HG03342 (cell line): ENCODE measurements around the gene DLX3.

ENCODE experiments used
- ATAC-seq: cut with Tn5 transposase; IDR thresholded peaks from one replicate; pipeline ENCODE4 v1.9.1; 2021; ENCODE audit warnings: mild to moderate bottlenecking, moderate library complexity; ENCODE audit not compliant: unreplicated experiment

Gene DLX3

DNA sequence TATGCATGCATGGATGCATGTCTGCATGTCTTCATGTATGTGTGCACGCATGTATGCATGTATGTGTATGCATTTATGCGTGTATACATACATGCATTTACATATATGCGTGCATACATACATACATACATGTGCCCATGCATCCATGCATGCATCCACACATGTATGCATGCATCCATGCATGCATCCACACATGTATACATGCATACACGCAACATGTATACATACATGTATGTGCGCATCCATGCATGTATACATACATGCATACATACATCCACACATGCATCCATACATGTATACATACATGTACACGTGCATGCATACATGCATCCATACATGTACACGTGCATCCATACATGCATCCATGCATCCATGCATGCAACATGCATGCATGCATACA, 29.8 kb upstream of the DLX3 start:
- ATAC-seq, result no peak

DNA sequence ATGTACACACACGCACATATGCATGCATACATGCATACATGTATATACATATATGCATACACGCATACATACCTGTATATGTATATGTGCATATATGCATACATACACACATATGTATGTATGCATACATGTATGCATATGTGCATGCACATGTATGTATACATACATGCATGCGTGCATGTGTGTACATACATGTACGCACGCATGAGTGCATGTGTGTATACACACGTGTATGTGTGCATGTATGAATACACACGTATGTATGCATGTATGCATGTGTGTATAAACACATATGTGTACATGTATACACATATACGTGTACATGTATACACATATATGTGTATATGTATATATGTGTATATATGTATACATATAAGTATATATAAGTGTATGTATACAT, 28.5 kb upstream of the DLX3 start:
- ATAC-seq, result no peak

DNA sequence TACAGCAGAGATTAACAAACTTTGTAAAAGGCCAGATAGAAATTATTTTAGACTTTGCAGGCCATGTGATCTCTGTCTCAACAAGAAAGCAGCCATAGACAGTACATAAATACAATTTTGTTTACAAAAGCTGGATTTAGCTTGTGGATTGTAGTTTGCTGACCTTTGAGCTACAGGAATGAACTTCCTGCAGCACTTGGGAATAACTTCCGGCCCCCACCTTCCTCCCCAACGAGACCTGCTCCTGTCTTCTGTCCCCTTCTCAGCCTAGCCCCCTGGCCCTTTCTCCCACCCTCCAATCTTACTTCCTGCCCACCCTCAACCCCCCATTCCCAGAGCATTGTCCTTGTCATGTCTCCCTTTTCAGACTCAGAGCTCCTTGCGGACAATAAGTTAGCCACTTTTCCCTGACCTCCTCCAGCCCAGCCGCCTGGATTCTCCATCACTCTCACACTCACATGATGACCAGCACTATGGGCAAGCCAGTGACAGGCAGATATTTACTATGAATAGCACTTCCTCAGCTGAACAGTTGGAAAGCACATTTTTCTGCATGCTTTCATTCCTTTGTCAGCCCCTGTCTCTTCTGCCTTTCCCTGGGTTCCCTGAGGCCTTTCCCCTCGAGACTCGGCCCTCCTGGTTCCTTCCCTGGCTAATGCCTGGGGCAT, 27.6 kb upstream of the DLX3 start:
- no peak for ATAC-seq

DNA sequence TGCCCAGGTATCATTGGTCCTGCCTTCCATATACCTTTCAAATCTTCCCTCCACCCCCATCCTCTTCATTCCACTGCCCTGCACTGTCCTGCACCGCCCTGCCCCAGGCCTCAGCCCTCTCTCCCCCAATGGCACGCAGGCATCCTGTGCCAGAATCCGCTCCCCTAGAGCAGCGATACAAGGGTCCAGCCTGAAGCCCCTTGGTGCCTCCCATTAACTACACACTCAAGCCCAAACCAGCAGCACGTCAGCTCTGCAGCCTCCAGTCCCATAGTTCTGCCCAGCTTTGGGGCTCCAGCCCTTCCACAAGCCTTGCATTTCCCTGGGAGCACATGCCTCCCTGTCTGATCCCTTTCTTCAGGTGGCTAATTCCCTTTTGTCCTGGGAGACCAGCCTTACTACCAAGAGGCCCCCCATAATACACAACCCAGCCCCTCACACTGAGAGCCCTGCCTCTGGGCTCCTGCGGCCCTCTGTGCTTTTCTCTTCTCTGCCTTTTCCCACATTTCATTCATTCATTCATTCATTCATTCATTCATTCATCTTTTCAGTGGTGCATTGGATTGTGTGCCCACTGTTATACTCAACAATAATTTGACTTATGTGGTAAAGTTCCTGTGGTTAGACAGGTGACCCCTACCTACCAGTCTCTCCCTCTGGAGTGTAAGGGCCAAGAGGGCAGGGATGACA, 26.8 kb upstream of the DLX3 start:
- no peak for ATAC-seq

DNA sequence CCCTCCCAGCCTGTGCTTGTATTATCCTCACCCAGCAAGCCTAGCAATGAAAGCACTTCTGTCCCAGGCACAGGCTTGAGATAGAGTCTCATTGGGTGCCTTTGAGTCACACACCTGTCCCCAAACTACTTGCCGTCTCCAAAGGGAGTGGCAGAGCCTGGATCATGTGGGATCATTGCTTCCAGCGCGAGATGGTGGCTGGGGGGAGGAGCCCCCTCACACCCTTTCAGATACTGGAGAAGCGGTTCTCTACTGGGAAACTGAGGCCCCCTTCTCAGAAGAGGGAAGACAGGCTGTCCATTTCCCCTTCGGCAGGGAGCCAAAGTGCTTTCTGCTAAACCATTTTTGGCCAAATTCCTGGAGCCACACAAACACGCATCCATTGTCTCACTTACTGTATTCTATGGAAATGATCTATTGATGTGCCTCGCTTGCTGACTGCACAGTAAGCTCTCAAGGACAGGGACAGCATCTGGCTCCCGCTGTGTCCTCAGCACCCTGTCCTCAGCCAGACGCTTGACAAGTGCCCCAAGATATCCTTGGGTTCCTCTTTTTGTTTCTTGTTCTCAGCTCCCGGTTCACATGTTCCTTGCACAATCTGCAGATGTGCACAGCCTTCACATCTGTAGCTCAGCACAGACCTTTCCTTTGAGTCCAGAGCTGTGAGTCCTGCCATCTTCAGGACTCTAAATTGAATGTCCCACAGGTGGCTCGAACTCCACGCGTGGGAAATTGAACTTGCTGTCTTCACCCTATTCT, 26.0 kb upstream of the DLX3 start:
- no peak for ATAC-seq

DNA sequence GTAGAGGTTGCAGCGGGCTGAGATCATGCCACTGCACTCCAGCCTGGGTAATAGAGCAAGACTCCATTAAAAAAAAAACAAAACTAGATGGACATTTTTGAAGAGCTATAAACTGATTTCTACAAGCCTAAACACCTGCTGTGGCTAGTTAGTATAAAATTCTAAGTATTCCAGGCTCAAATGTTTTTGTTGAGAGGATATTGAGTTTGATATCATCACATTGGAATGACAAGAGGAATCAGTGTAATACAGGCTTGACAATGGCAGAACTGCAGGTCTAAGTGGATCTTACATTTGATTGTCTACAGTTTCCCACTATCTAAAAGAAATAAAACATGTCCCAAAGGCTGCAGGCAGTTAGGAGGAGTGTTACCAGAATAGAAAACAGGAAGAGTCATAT, 23.9 kb upstream of the DLX3 start:
- no peak for ATAC-seq

DNA sequence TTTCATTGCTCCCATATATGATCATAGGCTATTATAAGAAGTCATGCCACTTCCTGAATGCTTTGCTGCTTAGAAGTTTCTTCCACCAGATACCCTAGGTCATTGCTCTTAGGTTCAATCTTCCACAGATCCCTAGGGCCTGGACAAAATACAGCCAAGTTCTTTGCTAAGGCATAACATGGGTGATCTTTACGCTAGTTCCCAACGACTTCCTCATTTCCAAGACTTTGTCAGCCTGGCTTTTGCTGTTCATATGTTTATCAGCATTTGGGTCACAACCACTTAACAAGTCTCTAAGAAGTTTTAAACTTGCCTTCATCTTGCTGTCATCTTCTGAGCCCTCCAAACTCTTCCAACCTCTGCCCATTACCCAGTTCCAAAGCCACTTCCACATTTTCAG, 20.1 kb upstream of the DLX3 start:
- no peak for ATAC-seq

DNA sequence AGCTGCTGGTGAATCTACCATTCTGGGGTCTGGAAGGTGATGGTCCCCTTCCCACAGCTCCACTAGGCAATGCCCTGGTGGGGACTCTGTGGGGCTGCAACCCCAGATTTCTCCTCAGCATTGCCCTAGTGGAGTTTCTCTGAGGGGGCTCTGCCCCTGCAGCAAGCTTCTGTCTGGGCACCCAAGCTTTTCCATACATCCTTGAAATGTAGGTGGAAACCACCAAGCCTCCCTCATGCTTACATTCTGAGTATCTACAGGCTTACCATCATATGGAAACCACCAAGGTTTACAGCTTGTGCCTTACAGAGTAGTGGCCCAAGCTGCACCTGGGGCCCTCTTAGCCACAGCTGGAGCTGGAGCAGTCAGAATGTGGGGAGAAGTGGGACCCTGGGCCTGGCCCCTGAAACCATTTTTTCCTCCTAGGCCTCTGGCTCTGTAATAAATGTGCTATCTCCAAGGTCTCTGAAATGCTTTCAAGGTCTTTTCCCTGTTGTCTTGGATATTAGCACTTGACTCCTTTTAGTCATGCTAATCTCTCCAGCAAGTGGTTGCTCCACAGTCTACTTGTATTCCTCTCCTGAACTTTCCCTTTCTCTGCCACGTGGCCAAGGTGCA, 19.6 kb upstream of the DLX3 start:
- no peak for ATAC-seq

DNA sequence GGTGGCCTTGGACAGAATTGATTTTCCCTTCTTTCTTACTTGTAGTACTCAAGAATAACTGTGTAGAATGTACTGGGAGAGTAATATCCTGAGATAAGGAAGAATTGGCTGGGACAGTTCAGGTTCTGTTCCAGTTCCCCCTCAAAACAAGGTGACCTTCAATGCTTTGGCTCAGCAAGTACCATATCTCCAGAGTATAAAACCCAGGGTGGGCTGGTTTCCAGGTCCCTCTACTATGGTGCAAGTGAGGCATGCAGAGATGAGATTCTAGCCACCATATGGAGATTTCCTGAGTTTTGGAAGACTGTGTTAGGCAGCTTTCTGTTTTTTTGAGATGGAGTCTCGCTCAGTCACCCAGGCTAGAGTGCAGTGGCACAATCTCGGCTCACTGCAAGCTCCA, 18.1 kb upstream of the DLX3 start:
- ATAC-seq, result no peak

DNA sequence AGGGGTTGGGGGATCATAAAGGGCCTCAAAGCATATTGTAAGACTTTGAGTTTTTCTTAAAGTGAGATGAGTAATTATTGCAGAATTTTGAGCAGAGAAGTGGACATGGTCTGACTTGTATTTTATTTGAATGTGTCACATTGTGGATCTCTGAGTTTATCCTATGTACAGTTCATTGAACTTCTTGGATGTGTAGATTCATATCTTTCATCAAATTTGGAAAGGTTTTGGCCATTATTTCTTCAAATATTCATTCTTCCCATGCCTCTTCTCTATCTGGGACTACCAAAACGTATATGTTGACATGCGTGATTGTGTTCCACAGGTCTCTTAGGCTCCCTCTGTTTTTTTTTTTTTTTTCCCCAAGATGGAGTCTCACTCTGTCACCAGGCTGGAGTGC, 14.3 kb upstream of the DLX3 start:
- ATAC-seq, result no peak

DNA sequence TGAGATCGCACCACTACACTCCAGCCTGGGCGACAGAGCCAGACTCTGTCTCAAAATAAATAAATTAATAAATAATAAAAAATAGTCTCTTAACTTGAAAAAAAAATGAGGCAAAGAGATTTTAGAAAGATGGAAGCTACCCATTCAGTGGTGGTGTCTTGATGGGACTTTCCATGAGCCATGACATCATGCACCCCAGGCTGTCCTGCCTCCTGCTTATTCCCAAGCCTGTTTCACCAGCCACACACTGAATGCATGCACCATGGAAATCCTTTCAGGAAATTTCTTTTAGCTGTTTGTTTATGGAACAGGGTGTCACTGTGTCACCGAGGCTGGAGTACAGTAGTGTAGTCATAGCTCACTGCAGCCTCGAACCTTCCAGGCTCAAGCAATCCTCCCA, 8.9 kb upstream of the DLX3 start:
- ATAC-seq, result no peak

DNA sequence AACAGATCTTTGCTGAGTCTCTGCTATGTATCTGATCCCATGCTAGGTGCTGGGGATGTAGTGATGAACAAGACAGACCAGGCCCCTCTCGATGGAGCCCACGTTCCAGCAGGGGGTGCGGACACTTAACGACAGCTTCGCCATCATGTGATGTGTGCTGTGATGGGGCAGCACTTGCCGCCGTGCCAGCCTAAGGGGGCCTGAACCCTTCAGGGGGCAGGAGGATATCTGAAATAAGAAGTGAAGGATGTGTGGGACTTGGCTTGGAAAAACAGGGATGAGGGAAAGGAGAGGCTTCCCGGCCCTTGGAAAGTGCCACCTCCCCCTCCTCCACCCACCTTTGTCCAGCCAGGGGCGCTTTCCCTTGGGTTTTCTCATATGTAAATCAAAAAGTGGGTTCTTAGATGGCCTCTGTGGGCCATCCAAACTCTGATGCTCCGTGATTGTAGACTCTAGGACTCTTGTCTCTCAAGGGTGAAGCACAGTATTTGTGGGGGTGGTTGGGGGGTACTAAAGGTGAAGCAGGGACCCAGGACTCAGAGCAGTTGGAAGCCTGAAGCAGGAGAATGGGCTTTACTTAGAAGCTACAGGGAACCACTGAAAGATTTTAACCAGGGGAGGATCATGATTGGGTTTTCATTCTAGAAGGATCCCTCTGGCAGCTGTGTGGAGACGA, 4.0 kb upstream of the DLX3 start:
- ATAC-seq, result no peak

DNA sequence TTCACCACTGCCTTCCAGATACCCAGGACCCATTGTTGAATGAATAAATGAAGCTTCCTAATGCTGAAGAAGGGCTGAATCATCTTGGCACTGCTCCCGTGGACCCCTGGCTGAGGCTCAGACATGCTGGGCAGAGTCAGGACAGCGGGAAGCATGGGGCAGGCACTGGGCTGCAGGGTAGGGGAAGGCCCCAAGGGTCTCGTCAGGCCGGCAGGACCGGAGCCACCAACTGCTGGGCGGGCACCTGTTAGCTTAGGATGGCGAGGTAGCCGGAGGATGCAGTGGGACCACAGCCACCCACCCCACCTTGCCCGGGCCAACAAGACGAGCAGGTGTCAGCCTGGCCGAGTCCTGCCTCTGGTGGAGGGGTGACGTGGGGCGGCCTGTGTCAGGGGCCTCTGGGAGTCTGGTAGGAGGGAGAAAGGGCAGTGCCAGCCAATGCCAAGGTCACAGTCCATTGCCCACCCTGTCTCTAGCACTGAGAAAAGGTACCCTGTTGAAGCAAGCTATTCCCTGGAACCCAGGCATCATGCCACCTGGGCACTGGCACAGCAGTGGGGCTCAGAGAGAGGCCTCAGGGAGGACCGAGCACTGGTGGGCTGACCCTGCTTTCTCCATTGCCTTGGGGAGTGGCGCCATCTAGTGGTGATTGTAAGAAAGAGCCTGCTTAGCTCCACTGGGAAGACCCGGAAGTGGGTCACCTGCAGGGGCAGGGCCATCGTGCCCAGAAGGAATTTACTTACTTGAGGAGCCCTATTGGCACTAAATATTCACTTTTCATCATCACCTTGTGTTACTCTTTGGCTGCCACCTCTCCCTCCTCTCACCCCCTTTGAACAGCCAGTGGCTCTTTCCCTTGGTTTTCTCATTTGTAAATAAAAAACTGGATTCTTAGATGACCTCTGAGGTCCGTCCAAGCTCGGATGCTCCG, 3.0 kb upstream of the DLX3 start:
- ATAC-seq, result peak; percentile 67

DNA sequence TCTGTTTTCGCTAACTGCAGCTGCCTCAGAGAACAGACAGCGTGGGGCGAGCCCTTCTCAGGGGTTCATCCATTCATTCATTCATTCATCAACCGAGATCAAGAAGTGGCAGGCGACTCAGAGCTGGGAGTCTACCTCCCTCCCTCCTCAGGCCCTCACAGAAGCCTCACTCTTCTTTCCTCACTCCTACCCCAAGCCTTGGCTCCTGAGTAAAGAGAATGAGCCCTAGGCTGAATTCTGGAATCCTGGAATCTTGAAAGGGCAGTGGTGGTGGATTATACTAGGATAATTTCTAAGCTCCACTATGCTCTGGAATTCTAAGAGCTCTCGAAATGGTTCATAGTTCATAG, 2.3 kb upstream of the DLX3 start:
- ATAC-seq, result no peak

DNA sequence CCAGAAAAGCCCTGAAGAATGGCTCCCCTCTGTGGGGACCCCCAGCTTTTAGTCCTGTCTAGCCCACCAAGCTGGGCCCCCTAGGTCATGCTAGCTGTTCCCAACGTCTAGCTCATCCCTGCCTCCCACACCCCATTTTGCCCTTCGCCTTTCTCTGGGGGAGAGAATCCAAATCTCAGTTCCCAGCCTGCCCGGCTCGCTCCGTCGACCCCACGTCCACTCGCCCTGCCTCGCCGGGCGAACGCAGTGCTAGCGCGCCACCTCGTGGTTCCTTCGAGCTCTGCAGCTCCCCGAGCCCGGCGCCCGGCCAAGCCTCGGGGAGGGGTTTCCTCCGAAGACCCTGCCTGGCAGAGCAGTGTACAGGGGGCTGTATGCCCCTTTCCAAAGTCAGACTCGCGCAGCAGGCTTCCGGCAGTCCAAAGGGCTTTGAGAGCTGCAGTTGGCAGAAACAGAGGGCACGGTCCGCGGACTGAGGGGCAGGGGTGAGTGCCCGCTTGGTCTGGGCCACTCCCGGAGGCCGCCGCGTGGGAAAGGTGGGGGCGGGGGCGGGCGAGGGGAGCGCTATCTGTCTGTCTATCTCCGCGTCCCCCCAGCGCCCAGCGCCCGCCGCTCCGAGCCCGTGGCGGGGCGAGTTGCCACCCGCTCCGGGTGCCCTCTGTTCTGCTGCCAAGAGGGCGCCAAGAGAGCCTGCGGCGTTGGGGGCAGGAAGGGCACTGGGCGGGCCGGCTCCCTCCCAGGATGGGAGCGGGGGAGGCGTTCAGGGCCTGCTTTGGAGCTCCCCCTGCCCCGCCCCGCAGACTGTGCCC, 1.7 kb upstream of the DLX3 start:
- ATAC-seq, result no peak

DNA sequence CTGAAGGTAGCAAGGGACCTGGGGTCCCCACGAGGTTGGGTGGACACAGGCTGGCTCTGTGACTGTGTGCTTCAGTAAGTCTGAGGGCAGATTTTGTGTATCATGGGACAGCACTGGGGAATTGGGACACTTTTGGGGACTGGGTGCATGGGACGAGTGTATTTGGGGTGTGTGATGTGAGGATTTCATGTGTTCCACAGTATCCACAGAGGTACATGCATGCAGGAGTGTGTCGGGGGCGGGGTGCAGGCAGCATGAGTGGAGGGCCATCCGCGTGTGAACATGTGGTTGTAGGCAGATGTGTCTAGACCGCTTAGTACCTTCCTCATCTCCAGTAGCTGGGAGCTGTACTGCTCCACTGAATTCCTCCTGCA, 1.1 kb upstream of the DLX3 start:
- ATAC-seq, result no peak

DNA sequence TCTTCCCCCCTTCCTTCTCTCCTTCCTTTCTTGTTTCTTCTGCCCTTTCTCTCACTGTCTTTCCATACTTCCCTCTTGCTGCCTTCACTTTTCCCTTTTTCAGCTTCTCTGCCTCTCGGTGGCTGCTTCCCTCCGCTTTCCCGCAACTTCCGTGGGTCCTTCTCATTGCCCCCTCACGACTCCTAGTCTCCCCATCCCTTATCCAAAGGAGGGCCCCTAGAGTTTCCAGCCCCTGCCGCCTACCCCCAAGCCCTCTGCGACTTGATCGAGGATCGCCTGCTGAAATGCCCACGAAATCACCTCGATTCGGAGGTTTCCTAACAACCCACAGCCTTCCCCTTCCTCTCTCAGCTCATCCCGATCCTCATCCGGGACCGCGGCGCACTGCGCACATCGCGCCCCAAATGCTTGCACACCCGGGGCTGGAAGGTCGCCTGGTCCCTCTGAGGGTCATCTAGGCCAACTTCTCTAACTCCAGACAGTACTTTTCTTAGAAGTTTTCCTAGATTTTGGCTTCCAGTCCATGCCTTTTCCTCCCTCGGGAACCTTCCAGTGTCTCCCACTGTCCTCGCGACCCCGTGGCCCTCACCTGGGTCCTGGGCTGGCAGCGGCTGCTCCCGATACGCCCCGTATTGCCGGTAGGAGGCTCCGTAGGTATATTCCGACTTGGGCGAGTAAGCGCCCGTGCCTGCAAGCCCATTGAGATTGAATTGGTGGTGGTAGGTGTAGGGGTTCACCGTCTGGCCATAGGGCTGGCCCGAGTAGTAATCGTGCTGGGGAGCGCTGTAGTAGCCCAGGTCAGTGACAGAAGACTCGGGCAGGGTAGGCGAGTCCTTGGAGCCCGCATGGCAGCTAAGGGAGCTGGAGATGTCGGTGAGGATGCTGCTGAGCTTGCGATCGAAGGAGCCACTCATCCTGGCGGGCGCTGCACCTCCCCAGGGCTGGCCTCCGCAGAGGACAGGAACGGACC, 654 bp downstream of the DLX3 start:
- ATAC-seq, result no peak

DNA sequence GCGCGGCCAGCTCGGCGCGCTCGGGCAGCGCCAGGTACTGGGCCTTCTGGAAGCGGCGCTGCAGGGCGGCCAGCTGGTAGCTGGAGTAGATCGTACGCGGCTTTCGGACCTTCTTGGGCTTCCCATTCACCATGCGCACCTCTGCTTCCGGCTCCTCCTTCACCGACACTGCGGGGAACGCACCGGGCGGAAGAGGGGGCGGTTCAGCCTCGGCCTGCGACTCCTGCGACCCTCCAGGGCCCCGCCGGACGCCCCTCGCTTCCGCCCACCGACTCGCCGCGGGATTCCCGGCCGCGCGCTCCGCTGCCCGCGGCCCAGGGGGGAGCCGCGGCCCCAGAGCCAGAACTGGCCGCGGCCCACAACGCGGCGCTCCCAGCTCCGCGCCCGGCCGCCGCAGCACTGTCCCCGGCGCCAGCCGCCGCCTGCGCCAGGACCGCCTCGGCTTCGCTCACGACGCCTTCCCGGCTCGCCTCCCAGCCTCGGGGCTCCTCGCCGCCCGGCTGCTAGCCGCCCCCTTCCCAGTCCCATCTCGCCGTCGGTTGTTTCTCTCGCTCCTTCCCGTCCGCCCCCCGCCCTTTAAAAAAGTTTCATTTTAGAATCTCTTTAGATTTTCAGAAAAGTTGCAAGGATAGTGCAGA, 1.5 kb downstream of the DLX3 start:
- ATAC-seq, result no peak
